SU-DHL-6 (cell line): Measurements from ENCODE around the gene TPR.
A peak's percentile ranks its signal among the peaks of the same experiment; 100 is the strongest.

Source experiments
- H2AFZ ChIP-seq: fragments of 200-600 bp; sonication (generic); 2 replicates; pipeline ENCODE4 v1.6.1; 2014; ENCODE audit warnings: low read depth, mild to moderate bottlenecking, moderate library complexity, mixed read lengths, antibody characterized with exemption, low read length; ENCODE audit not compliant: severe bottlenecking
- H3F3A ChIP-seq: fragments of 200-600 bp; shearing (Covaris generic); 2 replicates; pipeline ENCODE4 v1.6.0; 2016; ENCODE audit warnings: antibody characterized with exemption, mild to moderate bottlenecking; ENCODE audit not compliant: insufficient read depth
- H3K27ac ChIP-seq: fragments of 200-600 bp; sonication (generic); 2 replicates; pipeline ENCODE4 v1.5.1; 2016; ENCODE audit warnings: low read depth, mild to moderate bottlenecking, low read length, moderate library complexity, mixed read lengths
- H3K27me3 ChIP-seq: fragments of 200-600 bp; sonication (generic), shearing (Covaris generic); 2 replicates; pipeline ENCODE4 v1.6.0; 2014; ENCODE audit warnings: mild to moderate bottlenecking, low read length
- H3K36me3 ChIP-seq: fragments of 200-600 bp; sonication (generic); 2 replicates; pipeline ENCODE4 v1.6.1; 2014; ENCODE audit warnings: mild to moderate bottlenecking, low read length, mixed read lengths
- H3K4me2 ChIP-seq: fragments of 300-600, 200-600 bp; shearing (Covaris generic), sonication (generic); 2 replicates; pipeline ENCODE4 v1.6.0; 2014; ENCODE audit warnings: low read length, low read depth, mild to moderate bottlenecking; ENCODE audit not compliant: poor library complexity, severe bottlenecking
- H3K4me3 ChIP-seq: fragments of 200-600 bp; sonication (generic); 2 replicates; pipeline ENCODE4 v1.5.1; 2014; ENCODE audit warnings: antibody characterized with exemption, low read length, mild to moderate bottlenecking, mixed read lengths; ENCODE audit not compliant: insufficient read depth, poor library complexity, severe bottlenecking
- H3K79me2 ChIP-seq: fragments of 200-600 bp; sonication (generic); 2 replicates; pipeline ENCODE4 v1.6.1; 2014; ENCODE audit warnings: mild to moderate bottlenecking, low read length, moderate library complexity; ENCODE audit not compliant: insufficient read depth
- H3K9ac ChIP-seq: fragments of 200-600 bp; sonication (generic); 2 replicates; pipeline ENCODE4 v1.7.0; 2014; ENCODE audit warnings: mild to moderate bottlenecking, low read length
- H3K9me2 ChIP-seq: fragments of 200-600 bp; sonication (generic); replicated peaks from 2 replicates; pipeline ENCODE4 v1.6.1; 2014; ENCODE audit warnings: low read length; ENCODE audit not compliant: insufficient read depth
- H3K9me3 ChIP-seq: fragments of 200-600 bp; sonication (generic); 2 replicates; pipeline ENCODE4 v1.6.1; 2014; ENCODE audit warnings: low read length, mixed read lengths; ENCODE audit not compliant: insufficient read depth
- H4K20me1 ChIP-seq: fragments of 200-600 bp; sonication (generic); 2 replicates; pipeline ENCODE4 v1.6.1; 2014; ENCODE audit warnings: low read depth, mild to moderate bottlenecking, antibody characterized with exemption, low read length, moderate library complexity, mixed read lengths
- CTCF ChIP-seq: fragments of 200-600 bp; sonication (generic); IDR thresholded peaks from one replicate; pipeline ENCODE4 v1.5.1; 2017; ENCODE audit warnings: antibody characterized with exemption, mild to moderate bottlenecking, low read length, moderate library complexity; ENCODE audit not compliant: insufficient read depth, poor library complexity, severe bottlenecking
- EZH2phosphoT487 ChIP-seq: fragments of 200-600 bp; sonication (generic), shearing (Covaris generic); conservative IDR thresholded peaks from 2 replicates; pipeline ENCODE4 v1.6.1; 2018; ENCODE audit warnings: mild to moderate bottlenecking, antibody characterized with exemption, low read length, moderate library complexity, mixed read lengths

Gene TPR

DNA sequence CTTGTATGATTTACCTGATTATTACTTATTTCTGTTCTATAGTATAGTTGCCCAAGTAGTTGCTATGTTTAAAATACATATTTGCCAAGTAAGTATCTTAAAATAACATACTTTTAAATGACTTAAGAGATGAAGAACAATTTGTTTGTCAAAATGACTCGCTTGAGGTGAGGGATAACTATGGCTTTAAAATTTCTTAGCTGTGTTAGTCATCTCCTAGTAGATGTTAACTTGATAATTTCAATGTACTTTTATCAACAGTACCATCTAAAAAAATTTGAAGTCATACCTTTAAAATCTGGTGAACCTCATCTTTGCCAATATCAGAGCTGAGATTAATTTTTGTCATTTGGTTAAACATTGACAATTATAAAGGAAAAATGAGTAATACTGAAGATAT lies 38.3 kb upstream of the TPR start:
- Histone ChIP-seq H3K9ac (no peak overlapping the region), H3K27me3 (no peaks in the 10 kb centered on the region), H3K79me2 (no peaks in the 10 kb centered on the region), H3K9me3 (no peaks in the 10 kb centered on the region), H3K4me3 (no peak overlapping the region), H3K36me3 (peaks cover 28% of the 10 kb centered on the region; the same call in 1 of the 2 replicates), H3K9me2 (no peaks in the 10 kb centered on the region), H3K27ac (no peak overlapping the region), H2AFZ (no peak overlapping the region), H3K4me2 (no peak overlapping the region), H4K20me1 (no peaks in the 10 kb centered on the region), H3F3A (no peaks in the 10 kb centered on the region; the same call in 1 of the 2 replicates)
- no peak for TF ChIP-seq CTCF
- no peak for TF ChIP-seq EZH2phosphoT487

GRCh38 chr1:186409091-186409490 lies 34.0 kb upstream of the TPR start:
- Histone ChIP-seq H3K9me2 (no peaks in the 10 kb centered on the region), H3K27ac (no peak overlapping the region), H3K9me3 (no peaks in the 10 kb centered on the region), H4K20me1 (no peaks in the 10 kb centered on the region), H3K9ac (no peak overlapping the region), H3K36me3 (peaks cover 43% of the 10 kb centered on the region; the same call in 1 of the 2 replicates), H3K27me3 (no peaks in the 10 kb centered on the region), H3K79me2 (no peaks in the 10 kb centered on the region), H3K4me2 (no peak overlapping the region), H3K4me3 (no peak overlapping the region), H3F3A (no peaks in the 10 kb centered on the region; the same call in 1 of the 2 replicates), H2AFZ (no peak overlapping the region)
- TF ChIP-seq EZH2phosphoT487 (no peak), CTCF (no peak)

DNA sequence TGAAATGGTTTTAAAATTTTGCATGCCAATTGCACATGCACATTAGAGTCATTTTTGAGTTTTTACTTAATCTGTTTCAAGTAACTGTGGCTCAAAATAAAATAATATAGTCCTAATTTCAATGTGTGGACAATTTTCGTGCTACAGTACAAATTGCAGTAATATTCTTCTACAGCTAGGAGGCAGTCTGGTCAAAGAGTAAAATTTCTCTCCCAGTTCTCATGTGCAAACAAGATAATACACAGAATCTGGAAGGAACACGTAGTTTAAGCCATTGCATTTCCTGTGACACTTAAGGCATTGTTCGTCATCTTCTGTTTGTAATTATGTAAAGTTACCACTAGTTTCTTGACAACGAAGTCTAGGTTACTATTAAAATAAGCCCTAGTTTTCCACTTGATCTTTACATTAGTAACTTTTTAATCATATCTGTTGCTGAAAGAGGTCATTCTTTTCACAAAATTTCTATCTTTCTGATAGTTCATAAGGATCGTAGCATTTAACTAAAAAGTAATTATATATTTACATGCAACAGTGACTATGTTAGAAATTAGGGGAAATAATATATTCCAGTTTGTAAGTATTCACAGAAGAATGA lies 29.5 kb upstream of the TPR start:
- H3K27ac ChIP-seq: no peak overlapping the region
- TF ChIP-seq EZH2phosphoT487 (no peak), CTCF (peak; percentile 44)
- no peak overlapping the region for H3K4me3 ChIP-seq
- H2AFZ ChIP-seq: no peak overlapping the region
- no peak overlapping the region for H3K4me2 ChIP-seq
- no peak overlapping the region for H3K9ac ChIP-seq
- H3F3A ChIP-seq: 0 out of 2 replicates have a peak, but pooled peaks cover 5% of the 10 kb centered on the region
- peaks cover 30% of the 10 kb centered on the region; the same call in 1 of the 2 replicates for H3K36me3 ChIP-seq
- H3K79me2 ChIP-seq: no peaks in the 10 kb centered on the region
- H3K9me2 ChIP-seq: no peaks in the 10 kb centered on the region
- H3K27me3 ChIP-seq: no peaks in the 10 kb centered on the region
- H4K20me1 ChIP-seq: no peaks in the 10 kb centered on the region
- no peaks in the 10 kb centered on the region for H3K9me3 ChIP-seq
